A673 (cell line): Measurements from ENCODE around the gene AK5. TPM values are rescaled to one million over a fixed set of nuclear protein-coding genes. Genes with fewer than 3 reads are reported as not detected.

Source experiments
- BruUV-seq: library from RNA; stranded (reverse); fragments of 400-500 nt; replicated peaks from 2 replicates; lab custom pipeline; 2021; lab: Mats Ljungman, UMichigan
- CTCF ChIA-PET: fragments of 300-600 bp; sonication (Branson Sonifier 250); formaldehyde crosslinking; loops from one replicate; lab custom pipeline; 2022; ENCODE audit warnings: antibody characterized with exemption; lab: Charles Lee
- POLR2A ChIA-PET: fragments of 300-600 bp; sonication (Branson Sonifier 250); formaldehyde crosslinking; loops from one replicate; lab custom pipeline; 2022; ENCODE audit warnings: antibody characterized with exemption; ENCODE audit not compliant: low non-redundant PET; lab: Charles Lee
- DNase-seq: peaks from one replicate; pipeline ENCODE4 v3.0.0-alpha.2; 2015; ENCODE audit warnings: low spot score
- H3K27ac ChIP-seq: fragments of 200-600 bp; sonication (generic); 2 replicates; pipeline ENCODE4 v1.5.1; 2016; ENCODE audit warnings: mixed run types, low read depth, mild to moderate bottlenecking, mixed read lengths, antibody characterized with exemption, low read length; ENCODE audit not compliant: poor library complexity, severe bottlenecking
- H3K27me3 ChIP-seq: fragments of 200-600 bp; sonication (generic); replicated peaks from 2 replicates; pipeline ENCODE4 v1.6.1; 2017; ENCODE audit warnings: mixed run types, low read depth, mild to moderate bottlenecking, mixed read lengths, antibody characterized with exemption, low read length; ENCODE audit not compliant: insufficient read depth, poor library complexity
- H3K36me3 ChIP-seq: fragments of 200-600 bp; sonication (generic); 2 replicates; pipeline ENCODE4 v1.6.1; 2016; ENCODE audit warnings: mixed run types, mild to moderate bottlenecking, mixed read lengths, antibody characterized with exemption, low read length; ENCODE audit not compliant: insufficient read depth, poor library complexity, severe bottlenecking
- H3K4me1 ChIP-seq: fragments of 200-600 bp; sonication (generic); 2 replicates; pipeline ENCODE4 v1.6.1; 2017; ENCODE audit warnings: mixed run types, mild to moderate bottlenecking, mixed read lengths, antibody characterized with exemption, low read length; ENCODE audit not compliant: insufficient read depth, poor library complexity, severe bottlenecking
- H3K4me3 ChIP-seq: fragments of 200-600 bp; sonication (generic); 2 replicates; pipeline ENCODE4 v1.5.1; 2016; ENCODE audit warnings: low read depth, mixed run types, mild to moderate bottlenecking, mixed read lengths, low read length; ENCODE audit not compliant: poor library complexity, severe bottlenecking
- H3K9me3 ChIP-seq: fragments of 200-600 bp; sonication (generic); 2 replicates; pipeline ENCODE4 v1.6.1; 2016; ENCODE audit warnings: mixed run types, low read depth, mild to moderate bottlenecking, mixed read lengths, antibody characterized with exemption, low read length; ENCODE audit not compliant: poor library complexity, severe bottlenecking
- EZH2 ChIP-seq: fragments of 200-600 bp; sonication (generic); IDR thresholded peaks from 2 replicates; pipeline ENCODE4 v1.6.1; 2017; ENCODE audit warnings: borderline replicate concordance, low read depth, mild to moderate bottlenecking, mixed read lengths, antibody characterized with exemption, low read length; ENCODE audit not compliant: poor library complexity, severe bottlenecking
- intact Hi-C: fragments of 100-400 bp; cut with micrococcal nuclease; formaldehyde crosslinking; loops from one replicate; pipeline ENCODE4 v1.10.0; 2022; ENCODE audit not compliant: unreplicated experiment
- total RNA-seq: library from RNA; stranded (reverse); gene quantifications from 2 replicates; pipeline ENCODE4 v1.2.3, GENCODE V29; 2021
- TF ChIP-seq, protein P1 (sequence below): fragments of 300-800, 200-600 bp; sonication (generic); conservative IDR thresholded peaks from 2 replicates; pipeline ENCODE4 v1.5.1; 2017; ENCODE audit warnings: low read depth, mild to moderate bottlenecking, antibody characterized with exemption, low read length, moderate library complexity, mixed read lengths

Gene AK5
- total RNA-seq, 1 experiment from 2014 or later, result 0.47 TPM

DNA sequence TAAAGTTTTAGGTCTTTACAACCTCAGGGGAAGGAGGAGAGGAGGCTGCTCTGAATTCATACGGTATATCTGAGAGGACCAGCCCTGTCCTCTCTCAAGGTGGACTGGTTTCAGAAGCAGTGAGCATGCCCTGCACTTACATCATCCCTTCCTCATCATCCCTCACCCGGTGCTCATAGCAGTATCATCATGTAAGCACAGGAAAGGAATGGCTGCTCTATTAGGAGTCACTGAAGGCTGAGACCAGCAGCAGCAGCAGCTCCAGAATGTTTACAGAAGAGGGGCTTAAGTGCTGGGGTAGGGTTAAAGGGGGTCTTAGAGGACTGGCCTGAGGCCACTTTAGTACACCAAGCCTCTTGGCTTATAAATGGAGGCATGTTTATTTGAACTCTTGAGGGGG, 185.9 kb downstream of the AK5 start:
- H3K36me3 ChIP-seq, result no peaks in the 10 kb centered on the region
- TF ChIP-seq, protein P1, sequence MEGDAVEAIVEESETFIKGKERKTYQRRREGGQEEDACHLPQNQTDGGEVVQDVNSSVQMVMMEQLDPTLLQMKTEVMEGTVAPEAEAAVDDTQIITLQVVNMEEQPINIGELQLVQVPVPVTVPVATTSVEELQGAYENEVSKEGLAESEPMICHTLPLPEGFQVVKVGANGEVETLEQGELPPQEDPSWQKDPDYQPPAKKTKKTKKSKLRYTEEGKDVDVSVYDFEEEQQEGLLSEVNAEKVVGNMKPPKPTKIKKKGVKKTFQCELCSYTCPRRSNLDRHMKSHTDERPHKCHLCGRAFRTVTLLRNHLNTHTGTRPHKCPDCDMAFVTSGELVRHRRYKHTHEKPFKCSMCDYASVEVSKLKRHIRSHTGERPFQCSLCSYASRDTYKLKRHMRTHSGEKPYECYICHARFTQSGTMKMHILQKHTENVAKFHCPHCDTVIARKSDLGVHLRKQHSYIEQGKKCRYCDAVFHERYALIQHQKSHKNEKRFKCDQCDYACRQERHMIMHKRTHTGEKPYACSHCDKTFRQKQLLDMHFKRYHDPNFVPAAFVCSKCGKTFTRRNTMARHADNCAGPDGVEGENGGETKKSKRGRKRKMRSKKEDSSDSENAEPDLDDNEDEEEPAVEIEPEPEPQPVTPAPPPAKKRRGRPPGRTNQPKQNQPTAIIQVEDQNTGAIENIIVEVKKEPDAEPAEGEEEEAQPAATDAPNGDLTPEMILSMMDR, result no peak
- no peak for TF ChIP-seq EZH2
- no peak for DNase-seq
- no peaks in the 10 kb centered on the region for H3K9me3 ChIP-seq
- no peaks in the 10 kb centered on the region for H3K27me3 ChIP-seq
- CTCF ChIA-PET, result no interaction called here
- intact Hi-C loops, result no loop called here
- H3K27ac ChIP-seq, result no peak overlapping the region
- H3K4me3 ChIP-seq, result no peak overlapping the region
- H3K4me1 ChIP-seq, result no peaks in the 10 kb centered on the region
- POLR2A ChIA-PET, result no interaction called here
- no TSS peak for BruUV-seq

DNA sequence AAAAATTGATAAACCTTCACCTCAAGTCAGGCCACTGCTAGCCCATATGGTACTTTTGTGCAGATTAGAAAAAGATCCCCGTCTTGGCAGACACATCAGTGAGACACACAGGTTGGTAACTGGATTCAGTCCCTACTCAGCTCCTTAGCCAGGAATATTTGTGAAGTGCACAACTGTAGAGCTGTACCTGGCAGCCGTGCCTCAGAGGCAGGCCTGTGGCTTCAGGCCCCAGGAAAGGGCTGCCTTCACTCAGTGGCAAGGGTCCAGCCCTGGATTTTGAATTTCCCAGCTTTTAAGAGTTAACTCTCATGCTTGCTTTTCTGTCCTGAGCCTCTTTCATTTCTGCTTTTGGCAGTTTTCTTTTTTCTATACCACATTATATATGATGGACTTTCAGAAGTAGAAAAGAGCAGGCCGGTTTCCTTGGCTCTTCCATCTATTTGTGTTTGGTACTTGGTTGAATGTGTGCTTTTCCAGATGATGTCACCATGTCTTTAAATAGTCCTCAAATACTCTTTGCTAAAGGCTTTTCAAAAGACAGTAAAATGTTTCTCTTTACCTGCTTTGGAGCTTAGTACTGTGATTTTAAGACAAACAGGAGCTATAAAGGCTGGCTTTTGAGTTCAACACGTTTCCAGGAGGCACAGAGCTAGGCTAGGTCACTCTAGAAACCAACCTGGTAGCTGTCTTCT, 186.6 kb downstream of the AK5 start:
- POLR2A ChIA-PET, result no interaction called here
- no TSS peak for BruUV-seq
- TF ChIP-seq, protein P1, result no peak
- no peak for TF ChIP-seq EZH2

GRCh38 chr1:77468949-77469710, 187.3 kb downstream of the AK5 start:
- Histone ChIP-seq H3K27me3 (no peaks in the 10 kb centered on the region), H3K4me3 (no peak overlapping the region), H3K36me3 (no peaks in the 10 kb centered on the region), H3K4me1 (no peaks in the 10 kb centered on the region), H3K27ac (no peak overlapping the region), H3K9me3 (no peaks in the 10 kb centered on the region)
- intact Hi-C loops, result no loop called here
- DNase-seq, result no peak
- TF ChIP-seq EZH2, result no peak
- TF ChIP-seq, protein P1, result no peak
- ChIA-PET POLR2A (no interaction called here), CTCF (no interaction called here)
- BruUV-seq, result no TSS peak

More for the DNA sequence above, 186.6 kb downstream of the AK5 start:
- Histone ChIP-seq H3K4me3 (no peak overlapping the region), H3K27me3 (no peaks in the 10 kb centered on the region), H3K27ac (no peak overlapping the region), H3K36me3 (no peaks in the 10 kb centered on the region), H3K9me3 (no peaks in the 10 kb centered on the region), H3K4me1 (no peaks in the 10 kb centered on the region)
- intact Hi-C loops, result no loop called here
- CTCF ChIA-PET, result no interaction called here
- DNase-seq, result no peak
